HEK293T (cell line): ENCODE data around the gene SCN8A.

Experiments used
- BHLHE40 ChIP-seq: fragments of 450-650 bp; IDR thresholded peaks from 2 replicates; pipeline ENCODE4 v1.6.1; 2016; ENCODE audit warnings: mild to moderate bottlenecking, moderate library complexity, borderline replicate concordance
- ELF4 ChIP-seq: fragments of 450-650 bp; IDR thresholded peaks from 2 replicates; pipeline ENCODE4 v1.6.1; 2017; ENCODE audit warnings: antibody characterized with exemption
- FOXA1 ChIP-seq: fragments of 450-650 bp; IDR thresholded peaks from 2 replicates; pipeline ENCODE4 v1.6.1; 2016; ENCODE audit warnings: mild to moderate bottlenecking
- NFRKB ChIP-seq: fragments of 450-650 bp; IDR thresholded peaks from 2 replicates; pipeline ENCODE4 v1.6.1; 2016; ENCODE audit warnings: mild to moderate bottlenecking, moderate library complexity
- SP1 ChIP-seq: fragments of 450-650 bp; IDR thresholded peaks from 2 replicates; pipeline ENCODE4 v1.6.1; 2017
- TARDBP ChIP-seq: fragments of 450-650 bp; IDR thresholded peaks from 2 replicates; pipeline ENCODE4 v1.6.1; 2016

DNA sequence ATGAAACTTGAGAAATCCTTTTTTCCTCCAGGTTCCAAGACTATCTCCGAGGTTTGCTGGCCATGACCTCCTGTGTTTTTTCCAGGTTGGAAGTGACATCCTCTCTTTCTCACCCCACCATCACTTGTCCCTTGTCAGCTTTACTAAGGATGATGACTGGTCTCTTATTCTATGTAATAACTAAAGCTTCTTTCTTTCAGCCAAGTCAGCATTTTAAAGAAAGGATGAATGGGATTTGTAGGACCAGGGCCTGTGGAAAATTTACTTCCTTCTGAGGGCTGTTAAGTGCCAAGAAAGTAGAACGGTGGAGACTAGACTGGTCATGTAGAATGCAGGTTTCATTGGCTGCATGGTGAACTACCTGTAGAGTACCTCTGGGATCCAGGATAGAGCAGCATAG lies 183.9 kb downstream of the SCN8A start:
- TF ChIP-seq SP1 (no peak), FOXA1 (no peak), NFRKB (no peak), ELF4 (no peak), BHLHE40 (no peak), TARDBP (no peak)
